Adrenal gland (tissue), 12 donors: ENCODE data around the gene NEU3. TPM values are rescaled to one million over a fixed set of nuclear protein-coding genes. Genes with fewer than 3 reads are reported as not detected.
"Not testable (repeated sequence)": the region's sequence is repeated elsewhere in the genome, so short reads cannot be mapped to it uniquely, and the experiment has no call there.

Source experiments
- DNase-seq, 7 donors: peaks; one replicate each; pipeline ENCODE4 v3.0.0-alpha.2; 2019 to 2020
- H3K27ac ChIP-seq, 5 donors: fragments of 200-600 bp; sonication (generic) in 4 of 5; 1 replicate in 3 of 5; 2 replicates in 2 of 5; pipeline versions ENCODE4 v1.5.1 to v1.8.0; 2016 to 2020; ENCODE audit warnings: mild to moderate bottlenecking in 1 of 5
- H3K27me3 ChIP-seq: fragments of 200-600 bp; 2 replicates; pipeline ENCODE4 v1.8.0; 2021
- H3K36me3 ChIP-seq, 2 donors: fragments of 200-600 bp; replicated peaks in 1 of 2; 1 replicate in 1 of 2; 2 replicates in 1 of 2; pipeline versions ENCODE4 v1.5.1 to v1.8.0; 2018 to 2022
- H3K4me1 ChIP-seq, 2 donors: fragments of 200-600 bp; replicated peaks in 1 of 2; 1 replicate in 1 of 2; 2 replicates in 1 of 2; pipeline versions ENCODE4 v1.5.1 to v1.8.0; 2018 to 2021
- H3K4me3 ChIP-seq, 4 donors: fragments of 200-600 bp; sonication (generic) in 3 of 4; one replicate each; pipeline ENCODE4 v1.5.1; 2016 to 2018
- H3K9me3 ChIP-seq, 3 donors: fragments of 200-600 bp; sonication (generic) in 1 of 3; replicated peaks in 1 of 3; 1 replicate in 2 of 3; 2 replicates in 1 of 3; pipeline versions ENCODE4 v1.5.1 to v1.8.0; 2016 to 2021
- CTCF ChIP-seq, 6 experiments: fragments of 450-650 bp in 4 of 6; fragments of 200-600 bp in 2 of 6; sonication (generic) in 1 of 6; IDR thresholded peaks; 1 replicate in 5 of 6; 2 replicates in 1 of 6; pipeline versions ENCODE4 v1.5.1 to v1.8.0; 2016 to 2021; ENCODE audit warnings: antibody characterized with exemption in 6 of 6, mild to moderate bottlenecking in 2 of 6, moderate library complexity in 1 of 6
- POLR2A ChIP-seq, 2 donors: fragments of 450-650 bp; IDR thresholded peaks; one replicate each; pipeline ENCODE4 v1.6.1; 2017; ENCODE audit warnings: antibody characterized with exemption in 2 of 2, mild to moderate bottlenecking in 2 of 2, moderate library complexity in 1 of 2
- WGBS, 4 donors: extraction: QIAGEN DNeasy Blood & Tissue Kit in 2 of 4; methylation state at CpG; one replicate each; pipeline versions ENCODE4 v1.1.5 to v1.1.7; 2013 to 2017; 5-methylcytosine and 5-hydroxymethylcytosine counted together
- intact Hi-C, 2 donors: fragments of 100-400 bp; cut with DNase I; formaldehyde crosslinking; loops; one replicate each; pipeline versions ENCODE4 v1.14.1 to v1.15.0; 2022 to 2023
- polyA plus RNA-seq, 3 donors: library from polyadenylated mRNA; stranded (reverse); fragments of 200-250 nt in 2 of 3; fragments of 350-450 nt in 1 of 3; fragmentation: Illumina TruSeq in 1 of 3; extraction: RNeasy Lipid Tissue Mini Kit (QIAGEN cat#74804) in 1 of 3; gene quantifications; one replicate each; pipeline ENCODE4 v1.2.3, GENCODE V29; 2013 to 2014
- total RNA-seq, 9 donors: library from RNA; depleted of rRNA in 4 of 9; stranded (reverse); fragments of >200 nt in 4 of 9; fragments of 120-200 nt in 1 of 9; fragmentation: NEBNext Ultra II Directional in 1 of 9; extraction: Animal tissue kit (Norgen Biotek cat#: 25700) in 1 of 9; gene quantifications; one replicate each; pipeline versions ENCODE4 v1.1.0 to v1.2.4, GENCODE V29; 2013 to 2023
- donor health status: healthy with polysubstance abuse.
- donor health status: Bipolar disorder and iron deficiency.
- donor health status: DM: yes; HTN: yes; CAD: no.
- donor health status: DM: no; HTN: no; CAD: no.
- donor health status: DM: no; HTN: no; CAD: no.
- donor health status: DM: yes; HTN: yes; CAD: no.

NEU3 gene
- total and polyA plus RNA-seq, 12 donors = 8.3 to 34.9 (median 19.7) TPM

DNA sequence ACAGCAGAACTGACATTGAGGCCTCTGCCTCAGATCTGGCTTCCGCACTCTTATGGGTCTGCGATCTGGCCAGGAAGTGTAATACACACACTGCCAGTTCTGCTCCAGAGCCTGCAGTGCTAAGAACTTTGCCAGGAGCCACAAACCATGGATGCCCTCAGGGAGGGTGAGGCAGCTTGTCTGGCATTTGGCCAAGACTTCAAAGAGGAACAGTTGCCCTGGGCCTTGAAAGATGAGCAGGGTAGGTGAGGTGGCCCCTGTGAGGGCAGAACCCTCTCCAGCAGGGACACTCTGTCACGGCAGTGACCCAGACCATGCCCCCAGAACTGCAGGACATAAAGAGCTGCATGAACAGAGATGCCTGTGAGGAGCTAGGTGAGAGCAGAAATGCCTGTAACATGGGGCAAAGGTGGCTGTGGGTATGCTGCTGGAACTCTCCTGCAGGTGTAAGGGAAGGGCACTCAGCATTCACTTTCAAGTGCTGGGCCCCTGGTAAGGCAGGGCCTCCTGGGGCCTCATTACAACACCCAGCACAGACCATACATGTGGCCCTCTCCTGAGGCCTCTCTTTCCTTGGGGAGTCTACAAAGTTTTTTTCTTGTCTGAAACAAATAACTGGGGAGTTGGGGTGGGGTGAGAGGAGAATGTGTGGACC is 47.3 kb downstream of the NEU3 start:
- intact Hi-C loops = no loop called here
- Histone ChIP-seq H3K4me3 (no peak overlapping the region), H3K9me3 (no peaks in the 10 kb centered on the region), H3K4me1 (peaks cover 7 to 8% of the 10 kb centered on the region in 2 donors), H3K27me3 (no peaks in the 10 kb centered on the region), H3K36me3 (no peaks in the 10 kb centered on the region), H3K27ac (no peak overlapping the region)
- TF ChIP-seq POLR2A (IDR thresholded peaks at IDR 0.05) (no peak), CTCF (IDR thresholded peaks at IDR 0.05) (no peak)
- WGBS, 4 donors = 29 to 79% (median 72%) methylated on average over 1 to 3 of the region's 3 CpGs; no CpG with 5 or more reads in 1 of the 4 donors
- DNase-seq = peak in 1 of 7 donors; percentile 30

GRCh38 chr11:75040167-75040770 is 51.5 kb downstream of the NEU3 start:
- Histone ChIP-seq H3K4me1 (no peaks in the 10 kb centered on the region), H3K36me3 (no peaks in the 10 kb centered on the region), H3K9me3 (no peaks in the 10 kb centered on the region), H3K27me3 (no peaks in the 10 kb centered on the region), H3K4me3 (no peak overlapping the region), H3K27ac (no peak overlapping the region)
- intact Hi-C loops = no loop called here
- 92 to 94% (median 93%) methylated on average over 11 of the region's 11 CpGs for WGBS, 4 donors
- TF ChIP-seq CTCF (IDR thresholded peaks at IDR 0.05) = no peak
- TF ChIP-seq POLR2A (IDR thresholded peaks at IDR 0.05) = no peak
- DNase-seq = no peak

DNA sequence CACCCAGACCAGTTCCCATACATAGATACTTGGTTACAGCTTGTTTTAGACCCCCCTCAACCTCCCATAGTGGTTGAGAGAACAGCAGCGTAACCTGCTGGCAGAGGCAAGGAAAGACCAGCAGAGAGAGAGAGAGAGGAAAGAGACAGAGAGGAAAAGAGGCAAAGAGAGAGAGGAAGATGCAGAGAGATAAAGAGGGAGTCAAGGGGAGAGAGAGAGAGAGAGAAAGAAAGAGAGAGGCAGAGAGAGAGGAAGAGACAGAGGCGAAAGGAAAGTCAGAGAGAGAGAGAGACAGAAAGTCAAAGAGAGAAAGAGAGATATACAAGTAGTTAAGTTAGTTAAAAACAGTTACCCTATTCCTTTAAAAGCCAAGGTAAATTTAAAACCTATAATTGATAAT is 52.5 kb downstream of the NEU3 start:
- Histone ChIP-seq H3K4me1 (no peaks in the 10 kb centered on the region), H3K36me3 (no peaks in the 10 kb centered on the region), H3K9me3 (no peaks in the 10 kb centered on the region), H3K4me3 (no peak overlapping the region), H3K27ac (no peak overlapping the region), H3K27me3 (no peaks in the 10 kb centered on the region)
- WGBS, 4 donors = 95 to 100% (median 98%) methylated on average over 2 of the region's 2 CpGs
- TF ChIP-seq CTCF (IDR thresholded peaks at IDR 0.05) (no peak), POLR2A (IDR thresholded peaks at IDR 0.05) (no peak)
- DNase-seq = no peak
- intact Hi-C loops = no loop called here

GRCh38 chr11:75041821-75042220 is 53.1 kb downstream of the NEU3 start:
- WGBS, 4 donors = 54 to 74% (median 59%) methylated on average over 3 of the region's 3 CpGs
- H3K27me3 ChIP-seq, H3K9me3 ChIP-seq, DNase-seq, H3K4me3 ChIP-seq, H3K4me1 ChIP-seq, intact Hi-C loops, H3K36me3 ChIP-seq, H3K27ac ChIP-seq: not testable (repeated sequence)

DNA sequence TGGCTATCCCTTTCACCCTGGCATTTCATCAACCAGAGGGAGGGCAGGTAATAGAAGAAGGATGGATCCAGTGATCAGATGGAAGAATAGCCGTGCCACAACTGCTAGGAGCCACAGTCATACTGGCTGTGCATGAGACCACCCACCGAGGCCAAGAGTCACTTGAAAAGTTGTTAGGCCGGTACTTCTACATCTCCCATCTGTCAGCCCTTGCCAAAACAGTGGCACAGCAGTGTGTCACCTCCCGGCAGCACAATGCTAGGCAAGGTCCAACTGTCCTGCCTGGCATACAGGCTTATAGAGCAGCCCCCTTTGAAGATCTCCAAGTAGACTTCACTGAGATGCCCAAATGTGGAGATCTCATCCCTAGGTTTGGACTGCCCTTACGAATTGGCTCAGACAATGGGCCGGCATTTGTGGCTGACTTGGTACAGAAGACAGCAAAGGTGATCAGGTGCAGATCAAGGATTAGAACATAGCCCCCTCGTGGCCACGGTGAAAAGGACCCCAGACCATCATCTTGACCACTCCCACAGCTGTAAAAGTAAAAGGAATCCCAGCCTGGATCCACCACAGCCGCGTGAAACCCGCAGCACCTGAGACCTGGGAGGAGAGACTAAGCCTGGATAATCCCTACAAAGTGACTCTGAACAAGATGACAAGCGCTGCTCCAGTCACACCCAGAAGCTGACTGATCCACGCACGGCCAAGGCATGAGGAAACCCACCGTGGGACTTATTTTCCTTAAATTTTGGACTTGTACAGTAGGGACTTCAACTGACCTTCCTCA is 55.8 kb downstream of the NEU3 start:
- H3K4me1 ChIP-seq, H3K27me3 ChIP-seq, H3K9me3 ChIP-seq, H3K36me3 ChIP-seq, DNase-seq, H3K27ac ChIP-seq, intact Hi-C loops, H3K4me3 ChIP-seq: not testable (repeated sequence)
- WGBS, 4 donors = 86 to 91% (median 88%) methylated on average over 15 of the region's 15 CpGs

DNA sequence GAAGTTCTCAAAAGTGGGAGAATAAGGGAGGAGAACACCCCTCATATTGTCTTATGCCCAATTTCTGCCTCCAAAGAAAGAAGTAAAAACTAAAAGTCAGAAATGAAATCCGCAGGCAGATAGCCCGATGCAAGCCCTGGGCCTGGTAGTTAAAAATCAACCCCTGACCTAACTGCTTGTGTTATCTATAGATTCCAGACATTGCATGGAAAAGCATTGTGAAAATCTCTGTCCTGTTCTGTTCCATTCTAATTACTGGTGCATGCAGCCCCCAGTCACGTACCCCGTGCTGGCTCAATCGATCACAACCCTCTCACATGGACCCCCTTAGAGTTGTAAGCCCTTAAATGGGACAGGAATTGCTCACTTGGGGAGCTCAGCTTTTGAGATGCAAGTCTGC is 57.9 kb downstream of the NEU3 start:
- H3K4me1 ChIP-seq, H3K27me3 ChIP-seq, H3K4me3 ChIP-seq, H3K36me3 ChIP-seq, intact Hi-C loops, DNase-seq, H3K9me3 ChIP-seq, H3K27ac ChIP-seq: not testable (repeated sequence)
- 83 to 87% (median 85%) methylated on average over 5 of the region's 5 CpGs for WGBS, 4 donors
